Iris pigment epithelial cell (primary cell): Measurements from ENCODE around the gene TXNDC11.

ENCODE experiments used
- DNase-seq: peaks from one replicate; pipeline ENCODE4 v3.0.0-alpha.2; 2011; ENCODE audit warnings: low read depth

TXNDC11 gene

DNA sequence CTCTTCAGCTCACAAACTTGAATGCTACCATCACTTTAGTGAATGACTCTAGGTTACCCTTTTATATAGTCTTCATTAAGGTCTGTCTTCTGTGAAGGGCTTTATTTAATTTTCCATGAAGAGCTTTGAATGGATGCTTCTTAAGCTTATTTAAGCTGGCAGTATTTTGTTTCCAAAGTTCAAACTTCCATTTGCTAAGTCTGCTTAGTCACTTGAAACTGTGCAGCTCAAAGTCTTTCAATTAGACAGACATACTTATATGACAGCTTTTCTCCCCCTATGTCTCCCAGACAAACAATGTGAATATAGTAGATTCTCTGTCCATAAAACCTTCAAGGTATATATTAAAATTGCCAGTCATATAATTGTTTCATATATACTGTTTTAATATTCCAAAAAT is 23.5 kb downstream of the TXNDC11 start:
- peak; percentile 24 for DNase-seq

DNA sequence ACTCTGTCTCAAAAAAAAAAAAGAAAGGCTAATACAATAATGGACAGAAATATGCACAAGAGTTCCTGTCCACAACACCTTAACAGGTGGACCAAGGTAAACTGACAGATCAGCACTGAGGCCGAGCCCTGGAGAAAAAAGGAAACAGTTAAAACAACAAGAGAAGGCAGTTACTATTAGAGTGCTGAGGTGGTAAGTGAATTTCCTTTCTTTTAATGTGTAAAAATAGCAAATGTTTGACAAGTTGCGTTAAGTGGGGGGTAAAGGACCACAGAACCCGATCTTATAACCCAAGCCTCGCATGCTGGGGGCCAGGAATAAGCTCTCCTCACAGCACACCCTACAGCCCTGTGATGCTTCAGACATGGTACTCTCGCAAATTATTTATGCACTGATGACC is 24.8 kb downstream of the TXNDC11 start:
- DNase-seq, result no peak

DNA sequence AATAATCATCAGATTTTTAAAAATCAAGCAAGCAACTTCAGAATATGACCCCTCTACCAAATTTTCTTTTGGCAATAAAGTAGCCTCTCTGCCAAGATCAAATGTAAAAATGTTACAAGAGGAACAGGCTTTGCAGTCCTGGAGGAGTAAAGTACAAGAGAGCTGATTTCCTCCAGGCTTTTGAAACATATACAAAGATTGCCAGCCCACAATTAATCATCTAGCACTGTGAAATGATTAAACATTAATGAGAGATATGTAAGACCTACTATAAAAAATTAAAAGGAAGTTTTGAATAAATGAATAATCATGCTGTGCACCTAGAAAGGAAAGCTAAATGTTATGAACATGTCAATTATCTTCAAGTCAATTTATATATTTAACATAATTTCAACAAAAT is 26.3 kb downstream of the TXNDC11 start:
- no peak for DNase-seq

DNA sequence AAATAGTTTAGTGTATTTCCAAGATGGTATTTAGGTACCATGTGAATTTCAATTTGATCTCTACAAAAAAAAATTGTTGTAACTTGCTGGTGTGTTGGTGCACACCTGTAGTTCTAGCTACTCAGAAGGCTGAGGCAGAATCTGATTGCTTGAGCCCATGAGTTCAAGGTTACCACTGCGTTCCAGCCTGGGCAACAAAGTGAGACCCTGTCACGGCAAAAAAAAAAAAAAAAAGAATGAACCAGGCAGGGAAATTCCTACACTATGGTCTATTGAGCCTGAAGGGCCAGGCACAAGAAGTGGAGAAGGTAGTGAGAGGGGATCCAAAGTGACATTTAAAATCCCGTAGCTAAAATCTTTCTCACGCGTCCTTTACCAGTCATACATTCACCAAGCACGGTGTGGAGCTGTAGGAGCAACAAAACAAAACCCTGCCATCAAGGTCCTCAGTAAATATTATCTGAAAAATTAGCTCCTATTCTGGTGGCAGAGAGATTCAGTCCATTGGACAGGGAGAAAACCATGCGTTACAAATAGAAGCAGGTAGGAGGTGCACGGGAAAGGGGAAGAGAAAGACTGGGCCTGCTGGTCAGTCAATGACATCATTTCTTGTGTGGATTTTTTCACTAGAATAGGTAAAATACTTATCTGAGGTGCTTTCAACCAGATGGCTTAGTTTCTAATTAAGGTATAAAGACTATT is 27.3 kb downstream of the TXNDC11 start:
- no peak for DNase-seq

DNA sequence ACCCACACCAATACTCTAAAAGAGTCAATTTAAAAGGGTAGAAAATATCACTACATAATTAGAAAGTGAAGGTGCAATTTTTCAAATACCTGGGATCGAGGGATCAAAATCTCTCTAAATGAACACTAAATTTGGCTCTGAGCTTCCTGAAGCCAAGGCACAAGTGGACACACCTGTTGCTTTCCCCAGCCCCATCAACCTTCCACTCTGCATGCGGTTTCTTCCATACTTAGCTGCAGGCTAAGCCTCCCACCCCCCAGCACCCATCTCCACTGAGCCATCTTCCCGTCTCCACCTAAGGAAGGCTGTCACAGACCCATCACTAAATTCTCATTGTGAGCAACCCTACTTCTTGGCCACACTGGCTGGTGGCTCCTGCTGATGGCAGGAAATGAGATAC is 30.5 kb downstream of the TXNDC11 start:
- no peak for DNase-seq

DNA sequence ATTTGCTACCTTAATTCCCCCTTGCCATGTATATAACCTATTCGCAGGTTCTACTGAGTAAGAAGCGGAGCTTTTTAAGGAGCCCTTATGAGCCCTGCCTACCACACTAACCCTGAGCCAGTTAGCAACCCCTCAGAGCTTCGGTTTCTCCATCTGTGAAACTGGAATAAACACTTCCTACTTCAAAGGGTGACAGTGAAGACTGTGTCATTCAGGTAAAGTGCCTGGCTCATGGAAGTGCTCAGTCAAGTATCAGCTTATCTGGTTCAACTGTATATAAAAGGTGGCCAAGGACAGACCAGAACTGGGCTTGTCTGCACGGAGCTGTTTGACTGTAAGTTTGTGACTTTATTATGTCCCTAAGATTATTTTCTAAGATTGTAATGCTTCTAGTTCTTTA is 31.0 kb downstream of the TXNDC11 start:
- no peak for DNase-seq

DNA sequence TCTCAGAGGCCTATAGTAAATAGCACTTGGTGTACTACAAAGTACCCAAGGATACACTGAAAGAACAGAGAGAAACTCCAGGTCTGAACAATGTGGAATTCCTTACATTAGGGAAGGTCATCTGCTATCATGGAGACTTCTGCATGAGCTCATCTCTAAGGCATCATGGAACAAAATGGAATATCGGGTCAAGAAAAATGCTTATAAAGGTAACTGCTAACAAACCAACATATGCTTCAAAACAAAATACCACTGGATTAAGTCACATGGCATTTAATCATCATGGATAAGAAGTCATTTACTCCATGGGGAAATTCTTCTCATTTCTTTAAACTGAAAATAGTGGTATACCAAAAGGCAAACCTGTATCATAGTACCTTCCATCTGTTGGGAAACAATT is 34.2 kb downstream of the TXNDC11 start:
- DNase-seq, result peak; percentile 56

DNA sequence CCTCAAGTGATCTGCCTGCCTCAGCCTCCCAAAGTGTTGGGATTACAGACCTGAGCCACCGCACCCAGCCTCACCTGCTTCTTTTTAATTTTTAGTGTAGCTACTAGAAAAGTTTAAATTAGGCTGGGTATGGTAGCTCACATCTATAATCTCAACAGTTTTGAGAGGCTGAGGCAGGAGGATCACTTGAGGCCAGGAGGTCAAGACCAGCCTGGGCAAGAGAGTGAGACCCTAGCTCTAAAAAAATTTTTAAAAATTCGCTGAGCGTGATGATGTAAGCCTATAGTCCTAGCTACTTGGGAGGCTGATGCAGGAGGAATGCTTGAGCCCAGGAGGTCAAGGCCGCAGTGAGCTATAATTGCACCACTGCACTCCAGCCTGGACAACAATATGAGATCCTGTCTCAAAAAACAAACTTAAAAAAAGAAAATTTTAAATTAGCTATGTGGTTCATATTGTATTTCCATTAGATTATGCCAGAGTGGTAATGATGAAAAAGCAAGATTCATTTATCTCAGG is 34.9 kb downstream of the TXNDC11 start:
- DNase-seq, result no peak

DNA sequence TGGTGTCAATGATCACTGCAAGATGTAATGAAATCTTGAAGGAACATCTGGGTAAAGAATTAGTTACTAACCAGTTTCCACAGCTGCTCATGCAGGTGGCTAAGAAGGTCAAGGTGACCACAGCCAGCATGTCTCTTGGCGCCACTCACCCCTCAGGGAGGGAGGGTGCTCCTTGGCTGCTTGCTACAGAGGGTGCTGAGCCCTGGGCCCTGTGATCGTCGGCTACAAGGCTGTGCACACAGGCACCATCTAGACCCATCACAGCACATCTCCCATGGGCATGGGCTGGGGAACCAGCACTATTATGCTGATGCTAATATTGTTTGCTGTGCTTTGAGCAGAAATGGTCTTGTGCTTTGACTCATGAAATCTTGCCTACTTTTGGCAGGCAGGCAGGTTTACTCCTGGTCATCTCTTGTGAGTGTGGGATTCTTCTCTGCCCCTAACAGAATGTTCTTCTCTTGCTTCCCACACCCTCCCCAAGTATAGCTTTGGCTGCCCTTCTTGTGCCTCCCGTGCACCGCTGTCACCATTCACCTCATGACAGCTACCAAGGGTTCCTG is 36.4 kb downstream of the TXNDC11 start:
- peak; percentile 14 for DNase-seq

DNA sequence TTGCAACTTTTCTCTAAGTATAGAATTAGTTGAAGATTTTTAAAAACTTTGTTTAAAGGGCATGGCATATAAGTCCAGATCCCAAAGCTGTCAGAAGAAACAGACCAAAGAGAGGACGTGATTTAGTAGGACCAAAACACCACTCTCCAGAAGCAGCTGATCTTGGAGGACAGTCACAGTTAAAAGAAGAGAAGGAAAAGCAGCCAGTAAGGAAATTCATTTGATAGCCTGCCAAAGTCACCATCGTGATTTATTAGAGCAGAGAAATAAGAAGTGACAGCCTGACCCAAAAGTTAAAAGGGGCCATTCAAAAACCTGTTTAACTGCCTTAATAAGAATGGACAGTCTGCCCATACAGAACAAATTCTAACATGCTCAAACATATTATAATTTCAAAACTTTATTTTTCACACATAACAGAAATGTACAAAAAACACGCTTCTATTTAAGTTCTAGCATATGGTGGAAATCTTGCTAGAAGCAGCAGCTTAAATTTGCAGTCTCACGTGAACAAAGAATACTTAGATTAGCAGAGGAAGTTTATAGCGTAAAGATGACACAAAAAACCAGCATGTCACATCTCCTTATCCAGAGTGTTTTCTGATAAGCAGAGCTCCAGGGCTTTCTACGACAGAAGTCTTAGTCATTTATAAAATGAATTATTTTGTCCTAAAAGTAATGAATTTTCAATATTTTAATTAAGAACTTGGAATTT is 37.2 kb downstream of the TXNDC11 start:
- DNase-seq, result no peak

DNA sequence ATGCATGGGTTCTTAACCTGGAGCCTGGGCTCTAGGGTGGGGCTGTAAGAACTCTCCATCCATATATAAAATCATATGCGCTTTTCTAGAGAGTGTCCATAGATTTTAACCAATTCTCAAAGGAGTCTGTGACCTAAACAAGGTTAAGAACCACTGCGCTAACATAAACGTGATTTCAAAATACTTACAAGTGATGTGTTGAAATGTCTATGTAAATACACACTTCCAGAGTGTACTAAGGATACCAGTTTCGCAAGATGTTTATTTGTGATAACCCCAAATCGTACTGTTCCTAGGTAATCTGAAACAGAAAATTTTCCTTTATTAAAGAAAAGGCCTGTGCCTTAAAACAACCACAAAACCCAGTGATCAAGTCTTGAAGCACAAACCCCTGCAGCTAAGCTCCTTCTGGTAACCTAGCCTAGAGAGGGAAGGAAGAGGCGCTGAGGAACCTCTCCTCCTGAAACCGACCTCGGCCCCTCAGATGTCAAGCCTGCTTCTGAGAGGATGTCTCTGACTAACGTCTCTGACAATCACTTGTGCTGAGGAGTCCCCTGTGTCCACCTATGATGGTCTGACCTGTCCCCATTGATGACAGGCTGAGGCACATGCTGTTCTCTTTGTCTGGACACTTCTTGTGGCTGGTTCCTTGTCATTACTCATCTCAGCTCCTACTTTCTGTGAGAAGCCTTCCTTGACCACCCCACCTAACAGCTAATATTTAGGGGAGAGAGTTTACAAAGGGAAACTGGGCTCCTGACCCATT is 42.2 kb downstream of the TXNDC11 start:
- DNase-seq, result peak; percentile 82

DNA sequence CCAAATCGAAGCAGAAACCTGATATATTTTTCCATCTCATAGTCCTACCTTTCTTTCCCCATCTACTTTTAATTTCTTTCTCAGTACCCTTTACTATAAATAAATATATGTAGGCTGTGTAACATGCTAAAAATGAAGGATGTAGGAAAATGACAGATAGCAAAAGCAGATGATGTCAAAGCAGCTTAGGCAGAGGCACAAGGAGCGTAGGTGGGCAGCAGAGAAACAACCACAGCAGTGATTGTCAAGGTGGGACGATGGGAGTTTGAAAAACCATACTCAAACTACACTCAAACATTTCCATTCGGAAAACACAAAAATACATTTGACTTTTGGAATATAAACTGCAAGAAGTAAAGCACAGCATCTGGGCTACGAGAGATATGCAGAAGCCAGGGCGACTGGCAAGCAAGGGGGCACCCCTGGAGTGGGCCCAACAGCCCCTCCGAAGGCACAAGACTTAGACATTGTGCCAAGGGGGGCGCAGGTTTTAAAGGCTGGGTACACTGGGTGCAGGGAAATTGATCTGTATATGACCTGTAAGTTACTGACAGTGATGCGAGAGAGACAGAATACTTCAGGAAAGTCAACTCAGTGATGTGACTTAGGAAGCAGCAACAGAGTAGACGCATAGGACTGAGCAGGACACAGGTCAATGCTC is 43.3 kb downstream of the TXNDC11 start:
- DNase-seq, result no peak

DNA sequence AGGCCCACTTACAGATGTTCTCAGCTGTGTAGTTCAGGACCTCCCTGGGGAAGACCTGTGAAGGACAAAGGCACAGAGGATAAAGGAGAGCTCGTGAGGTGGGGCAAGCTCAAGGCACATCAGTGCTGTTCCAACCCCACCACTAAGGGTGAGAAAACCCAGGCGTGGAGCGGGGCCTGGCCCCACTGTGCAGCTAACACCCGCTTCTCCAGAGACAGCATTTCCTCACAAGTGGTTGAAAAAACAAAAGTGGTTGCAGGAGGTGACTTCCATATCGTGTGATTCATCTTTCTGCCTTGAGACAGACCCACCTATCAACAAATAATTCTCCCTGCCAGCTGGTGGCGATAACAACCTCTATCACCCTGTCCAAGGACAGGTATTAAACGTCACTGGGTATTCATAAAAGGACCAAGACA is 44.4 kb downstream of the TXNDC11 start:
- peak; percentile 73 for DNase-seq

DNA sequence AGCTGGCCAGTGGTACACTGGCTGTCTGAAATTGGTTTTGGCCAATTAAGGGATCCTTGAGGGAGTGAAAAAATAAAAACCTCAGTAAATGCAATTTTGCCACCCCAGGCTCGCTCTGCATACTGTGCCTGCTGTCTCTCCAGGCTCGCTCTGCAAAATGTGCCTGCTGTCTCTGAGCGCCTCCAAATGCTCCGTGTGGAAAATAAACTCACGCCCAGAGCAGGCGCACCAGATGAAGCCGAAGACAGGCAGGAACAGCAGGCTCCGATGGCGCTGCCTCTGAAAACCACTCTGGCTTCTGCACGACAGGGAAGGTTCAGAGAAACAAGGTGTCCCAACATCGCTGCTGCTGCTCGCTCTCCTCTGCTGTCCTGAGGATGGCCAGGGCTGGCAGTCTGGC is 45.3 kb downstream of the TXNDC11 start:
- no peak for DNase-seq

DNA sequence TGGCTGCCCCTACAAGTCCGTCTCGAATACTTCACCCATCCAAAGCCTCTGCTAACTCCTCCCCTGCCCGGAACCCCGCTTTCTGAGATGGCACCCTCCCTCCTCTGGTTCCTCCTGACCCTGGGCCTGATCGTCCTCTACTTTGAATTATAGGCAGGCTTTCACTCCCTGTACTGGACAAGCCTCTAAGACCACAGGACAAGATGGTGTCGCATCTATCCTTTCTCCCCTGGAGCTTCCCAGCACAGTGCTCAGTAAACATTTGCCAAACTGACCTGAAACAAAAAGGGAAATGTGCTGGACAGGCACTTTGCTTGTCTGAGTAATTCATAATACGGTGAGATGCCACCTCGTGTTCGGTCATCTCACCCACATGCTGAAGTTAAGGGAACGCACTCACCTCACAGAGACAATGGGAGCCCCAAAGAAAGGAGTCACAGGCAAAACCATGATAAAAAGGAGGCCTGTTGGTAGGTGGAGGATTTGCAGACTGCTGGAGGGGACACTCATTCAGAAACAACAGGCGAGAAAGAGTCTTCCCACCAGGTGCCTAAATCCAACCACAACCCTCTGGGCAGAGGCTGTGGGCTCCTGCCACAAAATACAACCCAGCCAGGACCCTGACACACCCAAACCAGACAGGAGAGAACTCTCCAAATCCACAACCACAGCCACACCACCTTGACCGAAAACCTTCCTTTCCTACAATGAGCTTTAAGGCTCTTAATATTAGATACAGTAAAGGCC is 46.2 kb downstream of the TXNDC11 start:
- no peak for DNase-seq

DNA sequence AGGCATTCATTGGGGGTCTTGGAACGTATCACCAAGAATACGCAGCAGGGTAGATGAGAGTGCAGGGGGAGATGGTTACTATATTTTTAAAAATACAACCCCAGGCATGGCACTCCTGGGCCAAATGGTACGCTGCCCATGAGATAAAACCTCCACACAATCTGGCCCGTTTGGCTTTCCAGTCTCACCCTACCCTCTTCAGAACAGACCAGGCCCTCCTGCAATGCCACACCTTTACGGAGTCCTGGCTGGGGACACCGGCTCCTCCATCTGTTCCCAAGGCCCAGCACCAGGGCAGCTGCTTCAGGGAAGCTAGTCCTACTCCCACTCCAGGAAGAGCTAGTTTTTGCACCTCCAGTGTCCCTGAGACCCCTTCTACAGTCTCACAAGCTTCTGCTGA is 50.0 kb downstream of the TXNDC11 start:
- DNase-seq, result no peak

DNA sequence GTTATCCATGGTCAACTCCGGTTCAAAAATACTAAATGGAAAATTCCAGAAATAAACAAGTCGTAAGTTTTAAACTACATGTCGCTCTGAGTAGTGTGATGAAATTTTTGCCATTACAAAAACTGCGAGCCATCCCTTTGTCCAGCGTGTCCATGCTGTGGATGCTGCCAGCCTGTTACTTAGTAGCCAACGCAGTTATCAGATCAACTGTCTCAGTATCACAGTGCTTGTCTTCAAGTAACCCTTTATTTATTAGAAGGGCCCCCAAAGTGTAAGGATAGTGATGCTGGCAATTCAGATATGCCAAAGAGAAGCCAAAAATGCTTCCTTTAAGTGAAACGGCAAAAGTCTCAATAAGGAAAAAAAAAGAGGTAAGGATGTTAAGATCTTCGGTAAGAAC is 50.5 kb downstream of the TXNDC11 start:
- DNase-seq, result no peak

DNA sequence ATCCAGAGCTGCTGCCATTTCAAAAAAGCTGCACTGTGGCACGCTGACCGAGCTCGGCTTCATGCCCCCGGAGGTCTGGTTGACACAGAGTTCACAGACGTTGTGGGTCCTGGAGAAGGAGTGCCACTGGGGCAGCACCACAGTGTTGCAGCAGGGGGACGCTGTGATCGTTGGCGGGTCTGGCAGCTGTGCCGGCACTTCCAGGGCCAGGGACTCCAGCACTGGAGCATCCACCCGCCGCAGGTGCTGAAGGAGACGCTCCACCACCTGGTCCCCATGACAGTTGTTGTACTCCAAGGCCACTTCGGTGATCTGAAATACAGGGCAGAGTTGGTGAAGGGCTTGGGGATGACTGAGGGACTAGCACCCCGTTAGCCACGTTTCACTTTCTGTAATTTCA is 50.9 kb downstream of the TXNDC11 start:
- DNase-seq, result no peak

DNA sequence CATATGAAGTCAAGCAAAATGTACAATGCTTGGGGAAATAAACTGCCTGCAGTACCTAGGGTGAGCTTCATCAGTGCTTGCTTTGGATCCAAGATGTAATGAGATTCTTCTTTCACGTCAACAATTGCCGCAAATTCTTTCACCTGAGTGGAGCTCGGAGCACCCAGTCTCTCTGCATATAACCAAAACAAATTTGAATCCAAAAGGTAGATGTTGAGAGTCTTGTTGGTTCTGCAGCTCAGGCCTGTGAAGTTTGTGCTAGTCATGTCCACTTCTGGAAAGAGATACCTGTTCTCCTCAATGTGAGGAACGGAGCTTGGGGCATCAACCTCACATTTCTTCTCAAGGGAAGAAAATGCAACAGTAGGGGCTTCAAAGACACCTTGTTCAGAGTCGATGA is 51.4 kb downstream of the TXNDC11 start:
- DNase-seq, result no peak

DNA sequence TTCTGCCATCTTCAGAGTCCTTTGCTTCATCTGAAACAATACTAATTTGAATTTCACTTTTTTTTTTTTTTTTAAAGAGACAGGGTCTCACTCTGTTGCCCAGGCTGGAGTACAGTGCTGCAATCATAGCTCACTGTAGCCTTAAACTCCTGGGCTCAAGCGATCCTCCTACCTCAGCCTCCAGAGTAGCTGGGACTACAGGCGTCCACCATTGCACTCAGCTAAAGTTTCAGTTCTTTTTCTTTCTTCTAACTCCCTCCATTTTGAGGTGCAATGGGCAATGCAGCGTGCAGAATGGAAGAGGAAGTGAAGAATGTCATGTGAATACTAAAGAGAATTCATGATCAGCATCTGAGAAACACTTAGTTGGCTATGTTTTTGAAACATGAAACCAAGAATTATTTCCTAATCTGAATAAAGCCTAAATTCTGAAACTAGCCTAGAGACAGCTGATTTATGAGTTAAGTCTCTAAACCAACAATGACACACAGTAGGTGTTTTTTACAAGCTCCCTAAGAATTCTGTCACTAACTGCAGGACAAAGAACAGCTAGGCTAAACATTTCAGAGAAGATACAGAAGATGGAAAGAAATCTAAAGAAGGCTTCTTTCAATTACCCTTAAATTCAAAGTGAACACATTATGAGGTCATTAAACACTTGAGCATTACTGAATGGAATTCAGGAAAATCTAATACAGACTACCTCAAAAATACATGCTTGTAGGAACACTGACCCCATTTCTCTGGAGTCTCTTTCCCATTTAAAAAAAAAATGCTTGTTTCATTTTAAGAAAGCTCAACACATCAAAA is 53.4 kb downstream of the TXNDC11 start:
- peak; percentile 53 for DNase-seq

DNA sequence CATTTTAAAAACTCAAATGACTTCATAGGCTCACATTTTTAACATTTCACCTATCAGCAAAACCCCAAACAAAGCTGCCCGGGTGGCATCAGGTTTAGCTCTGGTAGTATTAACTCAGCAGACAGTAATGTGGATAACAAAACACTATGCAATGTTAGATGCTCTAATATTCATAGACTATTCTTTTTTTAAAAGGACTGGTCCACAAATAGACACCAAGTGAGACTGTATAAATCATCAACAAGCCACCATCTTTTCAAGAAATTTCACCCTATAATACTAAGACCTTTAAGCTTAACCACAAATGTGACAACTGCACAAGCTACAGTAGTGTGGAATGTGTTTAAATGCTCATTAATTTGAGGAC is 54.2 kb downstream of the TXNDC11 start:
- DNase-seq, result no peak
